GM23338 (cell line): ENCODE data around the gene GNAI2.

Experiments
- EZH2 ChIP-seq: fragments of 200-600 bp; sonication (generic); IDR thresholded peaks from one replicate; pipeline ENCODE4 v1.8.0; 2017; ENCODE audit warnings: antibody characterized with exemption, mild to moderate bottlenecking, low read depth; ENCODE audit not compliant: unreplicated experiment
- POLR2AphosphoS5 ChIP-seq: IDR thresholded peaks from 2 replicates; pipeline ENCODE4 v1.6.1; 2016; ENCODE audit warnings: antibody characterized with exemption, low read depth
- TF ChIP-seq, protein P1 (sequence below), 2 experiments: fragments of 200-600 bp in 1 of 2; sonication (generic) in 1 of 2; conservative IDR thresholded peaks; 2 replicates each; pipeline versions ENCODE4 v1.5.1 to v1.6.1; 2016 to 2017; ENCODE audit warnings: antibody characterized with exemption in 2 of 2, low read depth in 2 of 2, mild to moderate bottlenecking in 2 of 2, moderate library complexity in 1 of 2
- TF ChIP-seq, protein P2 (sequence below): IDR thresholded peaks from one replicate; pipeline ENCODE4 v1.6.1; 2018; ENCODE audit warnings: antibody characterized with exemption; ENCODE audit not compliant: unreplicated experiment

DNA sequence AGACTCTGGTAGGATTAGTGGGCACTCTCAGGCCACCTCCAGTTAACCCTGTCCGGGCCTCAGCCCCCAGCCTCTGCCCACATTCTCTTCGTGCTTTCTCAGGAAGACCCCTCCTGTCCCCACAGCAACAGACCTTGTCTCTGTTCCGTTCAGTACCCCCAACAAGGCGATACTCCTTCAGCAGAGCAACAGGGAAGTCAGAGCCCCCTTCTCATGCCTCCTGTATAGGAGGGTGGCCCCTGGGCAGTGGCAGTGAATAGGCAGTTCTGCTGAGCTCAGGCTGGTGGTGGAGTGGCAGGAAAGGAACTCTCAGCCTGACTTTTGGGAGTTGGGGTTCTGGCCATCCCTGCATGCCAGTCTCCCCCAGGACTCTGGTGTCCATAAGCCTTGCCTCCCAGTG lies 33.5 kb downstream of the GNAI2 start:
- TF ChIP-seq EZH2 = no peak
- TF ChIP-seq, protein P1, sequence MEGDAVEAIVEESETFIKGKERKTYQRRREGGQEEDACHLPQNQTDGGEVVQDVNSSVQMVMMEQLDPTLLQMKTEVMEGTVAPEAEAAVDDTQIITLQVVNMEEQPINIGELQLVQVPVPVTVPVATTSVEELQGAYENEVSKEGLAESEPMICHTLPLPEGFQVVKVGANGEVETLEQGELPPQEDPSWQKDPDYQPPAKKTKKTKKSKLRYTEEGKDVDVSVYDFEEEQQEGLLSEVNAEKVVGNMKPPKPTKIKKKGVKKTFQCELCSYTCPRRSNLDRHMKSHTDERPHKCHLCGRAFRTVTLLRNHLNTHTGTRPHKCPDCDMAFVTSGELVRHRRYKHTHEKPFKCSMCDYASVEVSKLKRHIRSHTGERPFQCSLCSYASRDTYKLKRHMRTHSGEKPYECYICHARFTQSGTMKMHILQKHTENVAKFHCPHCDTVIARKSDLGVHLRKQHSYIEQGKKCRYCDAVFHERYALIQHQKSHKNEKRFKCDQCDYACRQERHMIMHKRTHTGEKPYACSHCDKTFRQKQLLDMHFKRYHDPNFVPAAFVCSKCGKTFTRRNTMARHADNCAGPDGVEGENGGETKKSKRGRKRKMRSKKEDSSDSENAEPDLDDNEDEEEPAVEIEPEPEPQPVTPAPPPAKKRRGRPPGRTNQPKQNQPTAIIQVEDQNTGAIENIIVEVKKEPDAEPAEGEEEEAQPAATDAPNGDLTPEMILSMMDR (conservative IDR thresholded peaks at IDR 0.05; ENCODE audit: low read depth in 2 of 2) = no peak
- TF ChIP-seq POLR2AphosphoS5 = no peak
- TF ChIP-seq, protein P2, sequence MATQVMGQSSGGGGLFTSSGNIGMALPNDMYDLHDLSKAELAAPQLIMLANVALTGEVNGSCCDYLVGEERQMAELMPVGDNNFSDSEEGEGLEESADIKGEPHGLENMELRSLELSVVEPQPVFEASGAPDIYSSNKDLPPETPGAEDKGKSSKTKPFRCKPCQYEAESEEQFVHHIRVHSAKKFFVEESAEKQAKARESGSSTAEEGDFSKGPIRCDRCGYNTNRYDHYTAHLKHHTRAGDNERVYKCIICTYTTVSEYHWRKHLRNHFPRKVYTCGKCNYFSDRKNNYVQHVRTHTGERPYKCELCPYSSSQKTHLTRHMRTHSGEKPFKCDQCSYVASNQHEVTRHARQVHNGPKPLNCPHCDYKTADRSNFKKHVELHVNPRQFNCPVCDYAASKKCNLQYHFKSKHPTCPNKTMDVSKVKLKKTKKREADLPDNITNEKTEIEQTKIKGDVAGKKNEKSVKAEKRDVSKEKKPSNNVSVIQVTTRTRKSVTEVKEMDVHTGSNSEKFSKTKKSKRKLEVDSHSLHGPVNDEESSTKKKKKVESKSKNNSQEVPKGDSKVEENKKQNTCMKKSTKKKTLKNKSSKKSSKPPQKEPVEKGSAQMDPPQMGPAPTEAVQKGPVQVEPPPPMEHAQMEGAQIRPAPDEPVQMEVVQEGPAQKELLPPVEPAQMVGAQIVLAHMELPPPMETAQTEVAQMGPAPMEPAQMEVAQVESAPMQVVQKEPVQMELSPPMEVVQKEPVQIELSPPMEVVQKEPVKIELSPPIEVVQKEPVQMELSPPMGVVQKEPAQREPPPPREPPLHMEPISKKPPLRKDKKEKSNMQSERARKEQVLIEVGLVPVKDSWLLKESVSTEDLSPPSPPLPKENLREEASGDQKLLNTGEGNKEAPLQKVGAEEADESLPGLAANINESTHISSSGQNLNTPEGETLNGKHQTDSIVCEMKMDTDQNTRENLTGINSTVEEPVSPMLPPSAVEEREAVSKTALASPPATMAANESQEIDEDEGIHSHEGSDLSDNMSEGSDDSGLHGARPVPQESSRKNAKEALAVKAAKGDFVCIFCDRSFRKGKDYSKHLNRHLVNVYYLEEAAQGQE = no peak
